Neural cell (in vitro differentiated cells): ENCODE results near the gene IL19.

Experiments
- EP300 ChIP-seq: fragments of 450-650 bp; conservative IDR thresholded peaks from 2 replicates; pipeline ENCODE4 v1.6.1; 2014; ENCODE audit warnings: antibody characterized with exemption, mild to moderate bottlenecking, moderate library complexity; ENCODE audit not compliant: poor library complexity, severe bottlenecking
- EZH2 ChIP-seq: fragments of 200-600, 300-800 bp; shearing (Covaris generic), sonication (generic); IDR thresholded peaks from 2 replicates; pipeline ENCODE4 v1.6.1; 2014; ENCODE audit warnings: antibody characterized with exemption, low read length, borderline replicate concordance, mild to moderate bottlenecking; ENCODE audit not compliant: insufficient read depth, poor library complexity, severe bottlenecking
- MXI1 ChIP-seq: fragments of 450-650 bp; conservative IDR thresholded peaks from 2 replicates; pipeline ENCODE4 v1.6.1; 2014; ENCODE audit warnings: antibody characterized with exemption, mild to moderate bottlenecking; ENCODE audit not compliant: poor library complexity, severe bottlenecking
- POLR2AphosphoS5 ChIP-seq: IDR thresholded peaks from 2 replicates; pipeline ENCODE4 v1.6.1; 2012
- RAD21 ChIP-seq: fragments of 450-650 bp; conservative IDR thresholded peaks from 2 replicates; pipeline ENCODE4 v1.6.1; 2014; ENCODE audit warnings: antibody characterized with exemption, mild to moderate bottlenecking, moderate library complexity
- SMC3 ChIP-seq: fragments of 450-650 bp; conservative IDR thresholded peaks from 2 replicates; pipeline ENCODE4 v1.6.1; 2014; ENCODE audit warnings: antibody characterized with exemption, mild to moderate bottlenecking, moderate library complexity; ENCODE audit not compliant: poor library complexity
- TAF1 ChIP-seq: IDR thresholded peaks from 2 replicates; pipeline ENCODE4 v1.6.1; 2012; ENCODE audit warnings: low read depth
- TF ChIP-seq, protein P1 (sequence below): fragments of 450-650 bp; IDR thresholded peaks from 2 replicates; pipeline ENCODE4 v1.5.1; 2014; ENCODE audit warnings: antibody characterized with exemption, mild to moderate bottlenecking, moderate library complexity; ENCODE audit not compliant: poor library complexity, severe bottlenecking
- TF ChIP-seq, protein P2 (sequence below): IDR thresholded peaks from 2 replicates; pipeline ENCODE4 v1.6.1; 2012; ENCODE audit warnings: borderline replicate concordance

DNA sequence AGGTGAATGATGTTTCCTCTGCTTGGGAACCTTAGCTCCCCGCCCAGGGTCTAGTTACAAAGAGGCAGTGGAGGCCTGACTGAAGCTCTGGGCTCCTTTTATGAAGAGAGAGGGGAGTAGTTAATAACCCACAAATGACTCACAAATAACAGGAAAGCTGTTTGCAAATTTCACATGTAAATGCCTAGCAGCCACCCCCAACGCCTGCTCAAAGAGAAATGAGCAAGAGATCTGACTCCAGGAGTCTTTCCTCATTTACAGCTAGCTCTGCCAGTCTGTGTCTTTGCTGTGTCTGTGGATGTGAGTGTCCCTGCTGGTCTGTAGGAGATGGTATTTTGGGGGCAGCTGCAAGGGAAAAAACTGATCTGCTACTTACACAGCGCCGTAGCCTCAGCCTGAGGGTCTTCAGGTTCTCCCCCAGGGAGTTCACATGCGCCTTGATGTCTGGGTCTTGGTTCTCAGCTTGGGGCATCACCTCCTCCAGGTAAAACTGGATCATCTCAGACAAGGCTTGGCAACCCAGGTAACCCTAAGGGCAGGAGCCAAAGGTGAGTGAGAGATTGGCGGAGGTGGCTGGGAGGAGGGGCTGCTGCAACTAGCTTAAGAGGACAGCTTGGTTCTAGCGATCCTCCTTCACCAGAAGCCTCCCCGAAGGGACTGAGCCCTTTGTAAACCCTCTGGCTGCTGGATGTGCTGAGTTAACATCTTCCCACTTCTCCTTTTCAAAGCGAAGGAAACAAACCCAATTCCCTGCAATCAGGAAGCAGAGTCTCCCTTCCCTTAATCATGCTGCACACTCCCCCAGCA is at the start of gene IL19:
- TF ChIP-seq, protein P1, sequence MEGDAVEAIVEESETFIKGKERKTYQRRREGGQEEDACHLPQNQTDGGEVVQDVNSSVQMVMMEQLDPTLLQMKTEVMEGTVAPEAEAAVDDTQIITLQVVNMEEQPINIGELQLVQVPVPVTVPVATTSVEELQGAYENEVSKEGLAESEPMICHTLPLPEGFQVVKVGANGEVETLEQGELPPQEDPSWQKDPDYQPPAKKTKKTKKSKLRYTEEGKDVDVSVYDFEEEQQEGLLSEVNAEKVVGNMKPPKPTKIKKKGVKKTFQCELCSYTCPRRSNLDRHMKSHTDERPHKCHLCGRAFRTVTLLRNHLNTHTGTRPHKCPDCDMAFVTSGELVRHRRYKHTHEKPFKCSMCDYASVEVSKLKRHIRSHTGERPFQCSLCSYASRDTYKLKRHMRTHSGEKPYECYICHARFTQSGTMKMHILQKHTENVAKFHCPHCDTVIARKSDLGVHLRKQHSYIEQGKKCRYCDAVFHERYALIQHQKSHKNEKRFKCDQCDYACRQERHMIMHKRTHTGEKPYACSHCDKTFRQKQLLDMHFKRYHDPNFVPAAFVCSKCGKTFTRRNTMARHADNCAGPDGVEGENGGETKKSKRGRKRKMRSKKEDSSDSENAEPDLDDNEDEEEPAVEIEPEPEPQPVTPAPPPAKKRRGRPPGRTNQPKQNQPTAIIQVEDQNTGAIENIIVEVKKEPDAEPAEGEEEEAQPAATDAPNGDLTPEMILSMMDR, result no peak
- no peak for TF ChIP-seq RAD21
- no peak for TF ChIP-seq TAF1
- TF ChIP-seq EZH2, result no peak
- no peak for TF ChIP-seq EP300
- no peak for TF ChIP-seq POLR2AphosphoS5
- TF ChIP-seq, protein P2, sequence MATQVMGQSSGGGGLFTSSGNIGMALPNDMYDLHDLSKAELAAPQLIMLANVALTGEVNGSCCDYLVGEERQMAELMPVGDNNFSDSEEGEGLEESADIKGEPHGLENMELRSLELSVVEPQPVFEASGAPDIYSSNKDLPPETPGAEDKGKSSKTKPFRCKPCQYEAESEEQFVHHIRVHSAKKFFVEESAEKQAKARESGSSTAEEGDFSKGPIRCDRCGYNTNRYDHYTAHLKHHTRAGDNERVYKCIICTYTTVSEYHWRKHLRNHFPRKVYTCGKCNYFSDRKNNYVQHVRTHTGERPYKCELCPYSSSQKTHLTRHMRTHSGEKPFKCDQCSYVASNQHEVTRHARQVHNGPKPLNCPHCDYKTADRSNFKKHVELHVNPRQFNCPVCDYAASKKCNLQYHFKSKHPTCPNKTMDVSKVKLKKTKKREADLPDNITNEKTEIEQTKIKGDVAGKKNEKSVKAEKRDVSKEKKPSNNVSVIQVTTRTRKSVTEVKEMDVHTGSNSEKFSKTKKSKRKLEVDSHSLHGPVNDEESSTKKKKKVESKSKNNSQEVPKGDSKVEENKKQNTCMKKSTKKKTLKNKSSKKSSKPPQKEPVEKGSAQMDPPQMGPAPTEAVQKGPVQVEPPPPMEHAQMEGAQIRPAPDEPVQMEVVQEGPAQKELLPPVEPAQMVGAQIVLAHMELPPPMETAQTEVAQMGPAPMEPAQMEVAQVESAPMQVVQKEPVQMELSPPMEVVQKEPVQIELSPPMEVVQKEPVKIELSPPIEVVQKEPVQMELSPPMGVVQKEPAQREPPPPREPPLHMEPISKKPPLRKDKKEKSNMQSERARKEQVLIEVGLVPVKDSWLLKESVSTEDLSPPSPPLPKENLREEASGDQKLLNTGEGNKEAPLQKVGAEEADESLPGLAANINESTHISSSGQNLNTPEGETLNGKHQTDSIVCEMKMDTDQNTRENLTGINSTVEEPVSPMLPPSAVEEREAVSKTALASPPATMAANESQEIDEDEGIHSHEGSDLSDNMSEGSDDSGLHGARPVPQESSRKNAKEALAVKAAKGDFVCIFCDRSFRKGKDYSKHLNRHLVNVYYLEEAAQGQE, result no peak
- no peak for TF ChIP-seq SMC3
- TF ChIP-seq MXI1, result no peak
